ENCODE data around the gene CATSPER3. TPM values are rescaled to one million over a fixed set of nuclear protein-coding genes. Genes with fewer than 3 reads are reported as not detected.

CATSPER3 gene
- total RNA-seq, 1 experiment from 2014 or later: 1.7 TPM

- ChIA-PET CTCF (no interaction called here), RAD21 (ENCODE audit: low non-redundant PET in 1 of 2, low total read pairs in 2 of 2, uncharacterized antibody in 2 of 2, unreplicated experiment in 2 of 2) (interaction anchor here in 1 of 2 experiments (0.8 kb wide), 1 partner anchor 129 kb away, joined by 3 read pairs; no protein-coding TSS in a partner anchor), POLR2A (no interaction called here)
- Histone ChIP-seq H3K36me3 (ENCODE audit: control insufficient read depth in 1 of 2, insufficient read depth in 2 of 2, low read length in 2 of 2) (no peaks in the 10 kb centered on the region; a peak in 1 of 4 replicates), H3K9ac (ENCODE audit: low read length) (peak overlapping the region; percentile 97), H4K20me1 (ENCODE audit: insufficient read depth) (no peaks in the 10 kb centered on the region), H3K9me2 (ENCODE audit: insufficient read depth) (no peaks in the 10 kb centered on the region), H3K79me2 (ENCODE audit: insufficient read depth, low read length) (peaks cover 36% of the 10 kb centered on the region), H3K4me1 (ENCODE audit: control insufficient read depth in 1 of 2, insufficient read depth in 2 of 2, low read length in 2 of 2) (peaks cover 16 to 45% of the 10 kb centered on the region in 2 experiments), H3K27me3 (ENCODE audit: insufficient read depth, low read length) (no peaks in the 10 kb centered on the region), H3K9me3 (ENCODE audit: control insufficient read depth in 1 of 2, insufficient read depth in 1 of 2, low read depth in 1 of 2, low read length in 2 of 2) (no peaks in the 10 kb centered on the region), H3K4me2 (ENCODE audit: low read length) (peak overlapping the region; percentile 97), H3K4me3 (replicated peaks in 1 of 2; ENCODE audit: low read depth in 1 of 2, low read length in 2 of 2) (peak overlapping the region; percentile 92 to 100), H3K27ac (ENCODE audit: low read depth, low read length) (peak overlapping the region; percentile 89), H2AFZ (ENCODE audit: low read depth, low read length, poor library complexity, severe bottlenecking) (no peak overlapping the region)
- no peak for DNase-seq (ENCODE audit: low read depth, low spot score)
- no TSS peak for BruUV-seq (replicated peaks)
- intact Hi-C loops (cut with micrococcal nuclease): loop anchor here (5.0 kb wide), 1 partner anchor 152 kb away; no protein-coding TSS in a partner anchor
- no peak for TF ChIP-seq POLR2A (IDR thresholded peaks at IDR 0.05; ENCODE audit: borderline replicate concordance, extremely low read depth, insufficient read depth, insufficient read length)
- no peak for TF ChIP-seq EZH2phosphoT487 (IDR thresholded peaks at IDR 0.05; ENCODE audit: borderline replicate concordance)
- no peak for TF ChIP-seq RAD21 (IDR thresholded peaks at IDR 0.05; ENCODE audit: low read depth)
- TF ChIP-seq ZFX (IDR thresholded peaks at IDR 0.05): no peak; the same call in 1 of the 2 replicates
- no peak for TF ChIP-seq POLR2AphosphoS5 (IDR thresholded peaks at IDR 0.05; ENCODE audit: low read depth, low read length)
- no peak for TF ChIP-seq EGR1 (IDR thresholded peaks at IDR 0.05; ENCODE audit: low read depth)
- TF ChIP-seq SP1 (IDR thresholded peaks at IDR 0.05; ENCODE audit: low read depth): no peak
- TF ChIP-seq ATF3 (IDR thresholded peaks at IDR 0.05): no peak
- no peak for TF ChIP-seq SIN3A (IDR thresholded peaks at IDR 0.05; ENCODE audit: low read depth)
- TF ChIP-seq ELF1 (IDR thresholded peaks at IDR 0.05; ENCODE audit: borderline replicate concordance, low read depth): no peak
- no peak for TF ChIP-seq ZNF274 (IDR thresholded peaks at IDR 0.05; ENCODE audit: low read depth, low read length)
- no peak for TF ChIP-seq CEBPB (IDR thresholded peaks at IDR 0.05; ENCODE audit: low read depth)
- no peak for TF ChIP-seq SRF (IDR thresholded peaks at IDR 0.05; ENCODE audit: low read depth)
- no peak for TF ChIP-seq EZH2 (IDR thresholded peaks at IDR 0.05)
- no peak for TF ChIP-seq CBX3 (IDR thresholded peaks at IDR 0.05; ENCODE audit: low read depth)
- no peak for ATAC-seq
Measured at GRCh38 chr5:135034963-135035677, 67.4 kb downstream of the CATSPER3 start.

Measured in HCT116 (cell line).